ENCODE measurements around the gene IRAK2. TPM values are rescaled to one million over a fixed set of nuclear protein-coding genes. Genes with fewer than 3 reads are reported as not detected.

The IRAK2 gene
- total and polyA plus RNA-seq, 12 donors = 0.73 to 3.6 (median 1.3) TPM

- Histone ChIP-seq H3K27ac (no peak overlapping the region), H3K27me3 (no peaks in the 10 kb centered on the region), H3K9me3 (no peaks in the 10 kb centered on the region), H3K4me1 (peaks cover under 1 to 27% (median 12%) of the 10 kb centered on the region in 9 donors), H3K4me3 (no peak overlapping the region), H3K36me3 (peaks cover 0 to 90% (median 18%) of the 10 kb centered on the region in 9 donors)
- no peak for DNase-seq
- no peak for TF ChIP-seq CTCF (IDR thresholded peaks at IDR 0.05)
- intact Hi-C loops (cut with DNase I) = no loop called here
- ATAC-seq = no peak
- 94 to 95% methylated on average over 7 of the region's 7 CpGs for WGBS, 2 donors
Observed at GRCh38 chr3:10255835-10256234, 91.1 kb downstream of the IRAK2 start.

- H3K27ac ChIP-seq = no peak overlapping the region
- H3K36me3 ChIP-seq = peaks cover 0 to 97% (median 15%) of the 10 kb centered on the region in 9 donors
- H3K27me3 ChIP-seq = no peaks in the 10 kb centered on the region
- ATAC-seq (no peak), DNase-seq (no peak)
- no peak overlapping the region for H3K4me3 ChIP-seq
- WGBS, 2 donors = 95 to 96% methylated on average over 7 of the region's 7 CpGs
- intact Hi-C loops (cut with DNase I) = no loop called here
- peaks cover 0 to 19% (median 15%) of the 10 kb centered on the region in 9 donors for H3K4me1 ChIP-seq
- no peaks in the 10 kb centered on the region for H3K9me3 ChIP-seq
- TF ChIP-seq CTCF (IDR thresholded peaks at IDR 0.05) = no peak
Observed at GRCh38 chr3:10259036-10259435, 94.3 kb downstream of the IRAK2 start.

- H3K4me3 ChIP-seq = no peak overlapping the region
Observed at GRCh38 chr3:10259798-10260197, 95.1 kb downstream of the IRAK2 start.

GRCh38 chr3:10260211-10260701, 95.5 kb downstream of the IRAK2 start:
- 85 to 92% methylated on average over 6 of the region's 6 CpGs for WGBS, 2 donors
- DNase-seq (no peak), ATAC-seq (no peak)
- no peak for TF ChIP-seq CTCF (IDR thresholded peaks at IDR 0.05)
- H3K36me3 ChIP-seq = peaks cover 0 to 93% (median 15%) of the 10 kb centered on the region in 9 donors
- no peak overlapping the region for H3K4me3 ChIP-seq
- no peaks in the 10 kb centered on the region for H3K27me3 ChIP-seq
- no peak overlapping the region for H3K27ac ChIP-seq
- intact Hi-C loops (cut with DNase I) = no loop called here
- H3K9me3 ChIP-seq = no peaks in the 10 kb centered on the region
- H3K4me1 ChIP-seq = peaks cover 0 to 21% (median 15%) of the 10 kb centered on the region in 9 donors

More at GRCh38 chr3:10259798-10260197, 95.1 kb downstream of the IRAK2 start:
- intact Hi-C loops (cut with DNase I) = no loop called here
- Histone ChIP-seq H3K36me3 (peaks cover 0 to 97% (median 15%) of the 10 kb centered on the region in 9 donors), H3K4me1 (peaks cover 0 to 21% (median 15%) of the 10 kb centered on the region in 9 donors), H3K27ac (no peak overlapping the region), H3K9me3 (no peaks in the 10 kb centered on the region), H3K27me3 (no peaks in the 10 kb centered on the region)
- WGBS, 2 donors = 87 to 94% methylated on average over 4 of the region's 4 CpGs
- no peak for ATAC-seq
- no peak for TF ChIP-seq CTCF (IDR thresholded peaks at IDR 0.05)
- no peak for DNase-seq

Measured in heart right ventricle (tissue), 16 donors.